IMR-90 (cell line): Measurements from ENCODE around the gene ACACA.

Source experiments
- CEBPB ChIP-seq: IDR thresholded peaks from 2 replicates; pipeline ENCODE4 v1.6.1; 2012; ENCODE audit warnings: low read depth, low read length, improper control_type of control experiment
- CTCF ChIP-seq: conservative IDR thresholded peaks from 2 replicates; pipeline ENCODE4 v1.5.1; 2012; ENCODE audit warnings: mild to moderate bottlenecking, low read depth, low read length, improper control_type of control experiment
- ELK1 ChIP-seq: fragments of 150-350 bp; IDR thresholded peaks from 2 replicates; pipeline ENCODE4 v1.6.1; 2016; ENCODE audit warnings: low read depth, mild to moderate bottlenecking, low read length, moderate library complexity, borderline replicate concordance
- MAFK ChIP-seq: IDR thresholded peaks from 2 replicates; pipeline ENCODE4 v1.6.1; 2012; ENCODE audit warnings: low read depth, low read length, improper control_type of control experiment
- MXI1 ChIP-seq: IDR thresholded peaks from 2 replicates; pipeline ENCODE4 v1.6.1; 2012; ENCODE audit warnings: low read depth, mild to moderate bottlenecking, low read length, moderate library complexity, borderline replicate concordance
- POLR2A ChIP-seq: IDR thresholded peaks from 2 replicates; pipeline ENCODE4 v1.6.1; 2012; ENCODE audit warnings: mild to moderate bottlenecking, low read depth, low read length
- RCOR1 ChIP-seq: IDR thresholded peaks from 2 replicates; pipeline ENCODE4 v1.6.1; 2012; ENCODE audit warnings: mild to moderate bottlenecking, low read length, improper control_type of control experiment; ENCODE audit not compliant: insufficient replicate concordance

DNA sequence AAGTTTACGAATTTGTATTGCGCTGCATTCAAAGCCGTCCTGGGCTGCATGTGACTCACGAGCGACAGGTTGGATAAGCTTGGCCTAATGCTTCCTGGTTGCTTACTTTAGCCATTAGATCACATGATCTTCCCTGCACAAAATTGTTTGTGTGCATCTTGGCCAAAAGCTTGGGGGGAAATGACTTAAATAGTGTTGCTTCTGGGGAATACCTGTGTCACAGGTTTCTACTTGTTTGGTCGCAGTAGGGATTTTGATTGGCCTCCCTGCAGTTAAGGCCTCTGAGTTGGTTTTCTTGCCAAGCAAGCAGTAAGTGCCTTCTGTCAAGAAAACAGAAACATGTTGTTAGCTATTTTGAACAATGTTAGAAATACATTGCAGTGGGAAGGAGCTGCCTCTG, 43.5 kb upstream of the ACACA start:
- TF ChIP-seq CTCF (no peak), POLR2A (no peak), RCOR1 (no peak), MXI1 (no peak), CEBPB (no peak), MAFK (no peak), ELK1 (no peak)
